CD14-positive monocyte (primary cell): ENCODE data around the gene SPAG16. TPM values are rescaled to one million over a fixed set of nuclear protein-coding genes. Genes with fewer than 3 reads are reported as not detected.
"Not testable (repeated sequence)": the region's sequence is repeated elsewhere in the genome, so short reads cannot be mapped to it uniquely, and the experiment has no call there.

ENCODE experiments used
- DNase-seq, 3 donors: peaks; one replicate each; pipeline ENCODE4 v3.0.0-alpha.2; 2011 to 2022
- H2AFZ ChIP-seq: 2 replicates; pipeline ENCODE4 v1.6.0; 2012; ENCODE audit warnings: mild to moderate bottlenecking, low read depth, low read length, inconsistent platforms; ENCODE audit not compliant: insufficient read depth, poor library complexity, severe bottlenecking
- H3K27ac ChIP-seq, 2 donors: 1 replicate in 1 of 2; 2 replicates in 1 of 2; pipeline ENCODE4 v1.5.1; 2012 to 2013; ENCODE audit warnings: low read length in 2 of 2, control low read depth in 1 of 2, inconsistent platforms in 1 of 2, low read depth in 1 of 2, mild to moderate bottlenecking in 1 of 2
- H3K27me3 ChIP-seq, 2 donors: one replicate each; pipeline versions ENCODE4 v1.6.0 to v1.6.1; 2011 to 2013; ENCODE audit warnings: low read length in 2 of 2; ENCODE audit not compliant: control insufficient read depth in 2 of 2, insufficient read depth in 2 of 2
- H3K36me3 ChIP-seq, 2 donors: replicated peaks in 1 of 2; 1 replicate in 1 of 2; 2 replicates in 1 of 2; pipeline versions ENCODE4 v1.5.1 to v1.6.1; 2012 to 2013; ENCODE audit warnings: low read length in 2 of 2, control low read depth in 1 of 2, inconsistent platforms in 1 of 2, mild to moderate bottlenecking in 1 of 2; ENCODE audit not compliant: insufficient read depth in 2 of 2, control insufficient read depth in 1 of 2
- H3K4me1 ChIP-seq, 2 donors: 1 replicate in 1 of 2; 2 replicates in 1 of 2; pipeline versions ENCODE4 v1.5.1 to v1.6.1; 2012 to 2013; ENCODE audit warnings: low read length in 2 of 2, control low read depth in 1 of 2, inconsistent platforms in 1 of 2, mild to moderate bottlenecking in 1 of 2, moderate library complexity in 1 of 2; ENCODE audit not compliant: insufficient read depth in 2 of 2, control insufficient read depth in 1 of 2
- H3K4me2 ChIP-seq: replicated peaks from 2 replicates; pipeline ENCODE3; 2012; ENCODE audit warnings: low read length, moderate library complexity, mild to moderate bottlenecking; ENCODE audit not compliant: poor library complexity, severe bottlenecking; ENCODE audit errors: extremely low read depth
- H3K4me3 ChIP-seq, 3 experiments: fragments of 200-600 bp in 1 of 3; sonication (generic) in 1 of 3; replicated peaks in 1 of 3; 1 replicate in 2 of 3; 2 replicates in 1 of 3; pipeline ENCODE4 v1.5.1; 2011 to 2013; ENCODE audit warnings: low read length in 3 of 3, mild to moderate bottlenecking in 3 of 3, control low read depth in 2 of 3, low read depth in 2 of 3, inconsistent platforms in 1 of 3, moderate library complexity in 1 of 3
- H3K79me2 ChIP-seq: 2 replicates; pipeline ENCODE4 v1.6.0; 2012; ENCODE audit warnings: mild to moderate bottlenecking, control low read depth, inconsistent platforms, low read length, moderate library complexity; ENCODE audit not compliant: insufficient read depth
- H3K9ac ChIP-seq: 2 replicates; pipeline ENCODE4 v1.6.0; 2017; ENCODE audit warnings: low read length, mild to moderate bottlenecking; ENCODE audit not compliant: insufficient read depth, poor library complexity, severe bottlenecking
- H3K9me3 ChIP-seq, 2 donors: replicated peaks in 1 of 2; 1 replicate in 1 of 2; 2 replicates in 1 of 2; pipeline versions ENCODE4 v1.5.1 to v1.6.1; 2012 to 2013; ENCODE audit warnings: low read length in 2 of 2, control low read depth in 1 of 2; ENCODE audit not compliant: control insufficient read depth in 1 of 2, insufficient read depth in 1 of 2
- H4K20me1 ChIP-seq: 2 replicates; pipeline ENCODE4 v1.6.0; 2012; ENCODE audit warnings: mild to moderate bottlenecking, low read length, control low read depth, moderate library complexity; ENCODE audit not compliant: insufficient read depth
- H3K27ac Mint-ChIP-seq, 7 donors: one replicate each; pipeline ENCODE4 v1.8.0; 2020; ENCODE audit warnings: mild to moderate bottlenecking in 7 of 7, mixed read lengths in 7 of 7, moderate library complexity in 6 of 7, inconsistent platforms in 2 of 7
- H3K27me3 Mint-ChIP-seq, 3 donors: one replicate each; pipeline ENCODE4 v1.8.0; 2021 to 2022; ENCODE audit warnings: low read depth in 3 of 3, mild to moderate bottlenecking in 3 of 3, mixed read lengths in 3 of 3, moderate library complexity in 3 of 3, inconsistent platforms in 1 of 3
- H3K36me3 Mint-ChIP-seq, 2 donors: one replicate each; pipeline ENCODE4 v1.8.0; 2020; ENCODE audit warnings: mixed read lengths in 2 of 2, inconsistent platforms in 1 of 2, mild to moderate bottlenecking in 1 of 2
- H3K4me1 Mint-ChIP-seq: one replicate; pipeline ENCODE4 v1.8.0; 2020; ENCODE audit warnings: mild to moderate bottlenecking, mixed read lengths
- H3K4me3 Mint-ChIP-seq, 2 donors: one replicate each; pipeline ENCODE4 v1.8.0; 2020; ENCODE audit warnings: mild to moderate bottlenecking in 2 of 2, mixed read lengths in 2 of 2, moderate library complexity in 1 of 2
- H3K9me3 Mint-ChIP-seq, 7 donors: one replicate each; pipeline ENCODE4 v1.8.0; 2020 to 2022; ENCODE audit warnings: mixed read lengths in 7 of 7, mild to moderate bottlenecking in 6 of 7, moderate library complexity in 6 of 7, inconsistent platforms in 2 of 7
- CTCF ChIP-seq: fragments of 200-600 bp; IDR thresholded peaks from one replicate; pipeline ENCODE4 v1.8.0; 2022; ENCODE audit warnings: antibody characterized with exemption, mild to moderate bottlenecking
- WGBS: methylation state at CpG from one replicate; pipeline ENCODE4 v1.1.5; 2013; ENCODE audit warnings: missing lambda C conversion rate; ENCODE audit not compliant: insufficient coverage; 5-methylcytosine and 5-hydroxymethylcytosine counted together
- intact Hi-C, 2 donors: fragments of 100-400 bp; cut with micrococcal nuclease; formaldehyde crosslinking; loops; one replicate each; pipeline versions ENCODE4 v1.15.0 to v1.15.1; 2023
- polyA plus RNA-seq, 3 donors: library from polyadenylated mRNA; depleted of rRNA in 1 of 3; unstranded in 2 of 3; stranded (reverse) in 1 of 3; fragments of 300-500 nt in 2 of 3; fragments of >200 nt in 1 of 3; fragmentation: Illumina TruSeq in 2 of 3; gene quantifications; 1 replicate in 2 of 3; 2 replicates in 1 of 3; pipeline ENCODE4 v1.2.3, GENCODE V29; 2012 to 2021

Gene SPAG16
- polyA plus RNA-seq, 3 donors = 0.12 to 0.30 TPM; not detected in 1

- no peaks in the 10 kb centered on the region for H3K27me3 ChIP-seq
- no peak for TF ChIP-seq CTCF
- no CpG with 5 or more reads among the region's 2 CpGs for WGBS
Measured at GRCh38 chr2:213353419-213353818, 69.2 kb downstream of the SPAG16 start.

GRCh38 chr2:213376644-213377043 lies 92.4 kb downstream of the SPAG16 start:
- no peak overlapping the region for H3K4me2 ChIP-seq
- no peak overlapping the region for H3K4me3 ChIP-seq
- no peak overlapping the region for H3K4me3 Mint-ChIP-seq
- no peaks in the 10 kb centered on the region for H4K20me1 ChIP-seq
- no peaks in the 10 kb centered on the region for H3K36me3 Mint-ChIP-seq
- H3K79me2 ChIP-seq = no peaks in the 10 kb centered on the region
- WGBS = no CpG with 5 or more reads among the region's 1 CpG
- intact Hi-C loops = no loop called here
- H3K36me3 ChIP-seq = no peaks in the 10 kb centered on the region
- H3K9ac ChIP-seq = no peak overlapping the region
- TF ChIP-seq CTCF = no peak
- H3K27ac ChIP-seq = no peak overlapping the region
- no peaks in the 10 kb centered on the region for H3K4me1 Mint-ChIP-seq
- no peak for DNase-seq
- H3K9me3 Mint-ChIP-seq = peaks cover 0 to 11% (median 5%) of the 10 kb centered on the region in 7 donors
- no peaks in the 10 kb centered on the region for H3K27me3 Mint-ChIP-seq
- peaks cover 0 to 10% of the 10 kb centered on the region in 2 donors for H3K9me3 ChIP-seq
- no peaks in the 10 kb centered on the region for H3K4me1 ChIP-seq
- H3K27ac Mint-ChIP-seq = no peak overlapping the region
- no peaks in the 10 kb centered on the region for H3K27me3 ChIP-seq
- no peak overlapping the region for H2AFZ ChIP-seq

More at GRCh38 chr2:213353419-213353818, 69.2 kb downstream of the SPAG16 start:
- Histone ChIP-seq H4K20me1 (no peaks in the 10 kb centered on the region), H3K4me1 (no peaks in the 10 kb centered on the region), H3K4me3 (no peak overlapping the region), H3K9ac (no peak overlapping the region), H3K79me2 (no peaks in the 10 kb centered on the region), H3K4me2 (no peak overlapping the region), H3K9me3 (peaks cover 3 to 6% of the 10 kb centered on the region in 2 donors), H3K27ac (no peak overlapping the region), H2AFZ (no peak overlapping the region), H3K36me3 (no peaks in the 10 kb centered on the region)
- Mint-ChIP-seq H3K4me1 (no peaks in the 10 kb centered on the region), H3K36me3 (no peaks in the 10 kb centered on the region), H3K9me3 (peaks cover 5 to 19% (median 9%) of the 10 kb centered on the region in 7 donors), H3K27ac (no peak overlapping the region), H3K4me3 (no peak overlapping the region), H3K27me3 (peaks cover 0 to 2% (median 2%) of the 10 kb centered on the region in 3 donors)
- DNase-seq = no peak
- intact Hi-C loops = no loop called here

GRCh38 chr2:213407027-213407426 lies 122.8 kb downstream of the SPAG16 start:
- peaks cover 3 to 16% (median 9%) of the 10 kb centered on the region in 7 donors for H3K9me3 Mint-ChIP-seq
- H3K4me1 Mint-ChIP-seq, H3K79me2 ChIP-seq, H3K9me3 ChIP-seq, H3K4me3 ChIP-seq, H3K36me3 Mint-ChIP-seq, H3K27ac Mint-ChIP-seq, H3K9ac ChIP-seq, H3K4me2 ChIP-seq, H3K4me1 ChIP-seq, H2AFZ ChIP-seq, H3K27ac ChIP-seq, H3K27me3 ChIP-seq, H3K4me3 Mint-ChIP-seq, intact Hi-C loops, H4K20me1 ChIP-seq, H3K27me3 Mint-ChIP-seq, DNase-seq, H3K36me3 ChIP-seq: not testable (repeated sequence)
- 98% methylated on average over 7 of the region's 9 CpGs for WGBS
